Ishikawa (cell line): Measurements from ENCODE around the gene TRIM33.

Experiments
- CEBPB ChIP-seq: IDR thresholded peaks from 2 replicates; pipeline ENCODE4 v1.6.1; 2012
- RAD21 ChIP-seq: IDR thresholded peaks from 2 replicates; pipeline ENCODE4 v1.6.1; 2012; ENCODE audit warnings: low read depth
- ZBTB7A ChIP-seq: IDR thresholded peaks from 2 replicates; pipeline ENCODE4 v1.6.1; 2012; ENCODE audit warnings: low read depth

- TF ChIP-seq CEBPB, result no peak
- TF ChIP-seq RAD21, result no peak
- no peak for TF ChIP-seq ZBTB7A
These were observed 55.8 kb downstream of the TRIM33 start for GRCh38 chr1:114455102-114455785.
